ENCODE measurements around the gene PKHD1. TPM values are rescaled to one million over a fixed set of nuclear protein-coding genes. Genes with fewer than 3 reads are reported as not detected.
A peak's percentile ranks its signal among the peaks of the same experiment; 100 is the strongest.
"Not testable (repeated sequence)": the region's sequence is repeated elsewhere in the genome, so short reads cannot be mapped to it uniquely, and the experiment has no call there.

Gene PKHD1
- polyA plus RNA-seq, 1 donor: 4.3 TPM

- DNase-seq (ENCODE audit: low read depth): no peak
Observed at GRCh38 chr6:51989789-51990188, 97.6 kb downstream of the PKHD1 start.

- DNase-seq (ENCODE audit: low read depth): no peak
Observed at GRCh38 chr6:51986864-51987263, 100.5 kb downstream of the PKHD1 start.

DNA sequence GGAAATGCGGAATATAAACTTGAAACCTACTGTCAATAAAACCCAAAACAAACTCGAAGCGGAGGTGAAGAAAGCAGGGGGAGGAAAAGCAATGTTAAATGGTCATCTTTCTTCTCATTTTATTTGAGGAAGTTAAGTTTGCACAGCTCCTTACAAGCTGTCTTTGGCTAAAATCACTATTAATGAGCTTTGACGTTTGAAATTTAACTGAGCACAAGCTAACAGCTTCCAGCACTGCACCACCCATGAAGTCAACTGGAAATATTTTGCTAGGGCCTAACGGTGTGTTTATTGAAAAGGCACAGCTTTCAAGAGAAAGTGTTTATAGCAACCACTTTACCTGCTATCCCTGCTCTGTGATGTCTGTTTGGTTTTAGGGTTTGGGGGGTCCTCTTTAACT lies 103.8 kb downstream of the PKHD1 start:
- no peak for DNase-seq (ENCODE audit: low read depth)

- DNase-seq (ENCODE audit: low read depth): not testable (repeated sequence)
Observed at GRCh38 chr6:51982695-51983094, 104.7 kb downstream of the PKHD1 start.

DNA sequence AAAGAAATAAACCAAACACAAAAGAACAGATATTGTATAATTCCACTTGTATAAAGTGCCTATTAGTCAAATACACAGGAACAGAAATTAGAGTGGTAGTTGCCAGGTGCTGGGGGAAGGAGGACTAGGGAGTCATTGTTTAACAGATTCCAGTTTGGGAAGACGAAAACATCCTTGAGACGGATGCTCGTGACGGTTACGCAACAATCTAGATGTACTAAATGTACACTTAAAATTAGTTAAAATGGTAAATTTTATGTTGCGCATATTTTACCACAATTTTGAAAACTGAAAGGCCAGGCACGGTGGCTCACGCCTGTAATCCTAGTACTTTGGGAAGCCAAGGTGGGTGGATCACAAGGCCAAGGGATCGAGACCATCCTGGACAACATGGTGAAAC lies 111.0 kb downstream of the PKHD1 start:
- DNase-seq (ENCODE audit: low read depth): no peak

DNA sequence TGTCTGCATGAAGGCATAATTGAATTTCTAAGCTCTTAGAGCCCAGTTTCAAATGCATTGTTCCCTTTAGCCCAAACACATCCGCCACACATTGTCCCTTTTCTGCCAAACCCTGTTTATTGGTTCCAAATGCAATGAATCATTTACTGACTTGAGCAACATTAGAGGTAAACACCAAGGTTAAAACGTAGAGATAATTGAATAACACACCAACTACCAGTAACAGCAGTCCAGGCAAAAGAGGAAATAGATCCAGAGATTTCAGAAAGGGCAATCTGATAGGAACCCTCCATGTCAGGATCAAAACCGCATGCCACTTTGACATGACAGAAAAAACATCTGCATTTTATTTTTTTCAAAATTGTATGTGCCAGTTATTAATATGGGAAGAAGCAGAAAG lies 114.8 kb downstream of the PKHD1 start:
- no peak for DNase-seq (ENCODE audit: low read depth)

DNA sequence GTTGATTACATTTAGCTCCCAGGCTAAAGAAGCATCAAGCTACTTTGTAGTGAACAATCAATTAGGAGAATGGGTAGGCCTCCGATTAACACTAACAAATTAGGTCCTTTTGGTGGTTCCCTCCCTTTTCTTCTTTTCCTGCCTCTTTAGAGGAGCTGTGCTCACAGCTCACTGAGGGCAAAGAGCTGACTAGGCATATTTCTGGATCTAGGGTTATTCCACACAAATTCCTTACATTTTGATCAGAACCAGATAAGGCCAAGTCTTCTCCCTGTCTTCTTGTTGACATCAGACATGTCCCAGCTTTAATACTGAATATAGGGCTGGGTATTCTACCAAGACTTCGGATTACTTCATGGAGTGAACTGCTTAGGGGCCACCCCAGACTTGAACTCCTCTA lies 119.1 kb downstream of the PKHD1 start:
- DNase-seq (ENCODE audit: low read depth): no peak

DNA sequence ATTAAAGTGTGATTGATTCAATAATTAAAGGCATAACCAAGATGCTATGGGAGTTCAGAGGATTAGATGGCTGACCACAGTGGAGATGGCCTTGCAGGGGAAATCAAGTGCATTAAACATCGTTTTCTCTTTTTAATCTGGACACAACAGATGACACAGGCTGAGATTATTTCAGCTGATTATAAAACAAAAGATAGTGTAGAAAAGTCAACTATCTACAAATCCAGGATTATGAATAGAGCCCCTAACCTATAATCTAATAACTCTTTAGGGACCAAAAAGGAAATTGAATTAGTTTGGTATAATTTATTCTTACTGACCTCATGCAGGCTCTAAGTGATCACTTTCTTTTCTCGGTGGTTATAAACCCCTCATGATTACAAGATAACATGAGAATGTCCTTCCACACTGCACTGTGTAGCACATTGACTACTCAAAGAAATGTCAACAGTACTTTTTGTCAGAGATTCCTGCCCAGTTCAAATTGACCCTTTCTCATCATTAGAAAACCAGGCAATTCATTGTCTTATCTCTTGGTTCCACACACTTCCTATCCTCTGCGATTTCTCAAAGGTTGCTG lies 122.1 kb downstream of the PKHD1 start:
- no peak for DNase-seq (ENCODE audit: low read depth)

DNA sequence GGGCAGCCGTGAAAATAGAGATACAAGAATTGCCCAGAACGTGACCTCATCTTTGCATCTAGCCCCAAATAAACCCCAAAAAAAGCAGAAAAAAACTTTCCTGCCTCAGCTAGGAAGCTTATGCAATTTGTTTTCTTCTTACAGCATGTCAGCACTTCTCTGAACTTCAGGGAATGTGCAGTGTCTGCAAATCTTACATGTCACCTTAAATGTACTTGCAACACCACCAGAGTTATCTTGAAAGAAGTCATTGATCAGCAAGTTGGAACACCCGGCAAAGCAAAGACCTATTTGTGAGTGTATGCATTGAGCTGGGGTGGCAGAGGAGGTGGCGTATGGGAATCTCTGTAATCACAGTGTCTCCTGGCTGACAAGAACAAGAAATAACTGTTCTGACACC lies 123.4 kb downstream of the PKHD1 start:
- DNase-seq (ENCODE audit: low read depth): no peak

DNA sequence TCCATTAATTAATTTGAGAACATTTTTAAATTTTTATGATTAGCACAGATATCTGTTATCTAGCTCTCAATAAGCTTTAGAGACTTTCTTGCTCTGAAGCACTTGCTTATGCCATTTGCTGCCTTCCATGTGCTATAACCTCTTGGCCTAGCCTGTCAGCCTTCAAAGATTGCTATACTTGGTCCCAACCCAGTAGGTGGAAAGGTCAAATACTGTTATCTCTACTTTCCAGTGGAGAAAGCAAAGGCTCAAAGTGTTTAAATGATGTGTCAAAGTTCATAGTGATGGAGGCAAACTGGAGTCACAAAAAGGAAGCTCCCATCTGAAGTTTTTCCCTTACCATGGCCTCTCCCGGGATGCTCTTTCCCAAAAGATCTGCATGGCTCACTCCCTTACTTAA lies 125.1 kb downstream of the PKHD1 start:
- DNase-seq (ENCODE audit: low read depth): no peak

- DNase-seq (ENCODE audit: low read depth): no peak
Observed at GRCh38 chr6:51960419-51960818, 127.0 kb downstream of the PKHD1 start.

GRCh38 chr6:51959744-51960383 lies 127.5 kb downstream of the PKHD1 start:
- peak; percentile 44 for DNase-seq (ENCODE audit: low read depth)

- DNase-seq (ENCODE audit: low read depth): no peak
Observed at GRCh38 chr6:51954681-51955080, 132.7 kb downstream of the PKHD1 start.

DNA sequence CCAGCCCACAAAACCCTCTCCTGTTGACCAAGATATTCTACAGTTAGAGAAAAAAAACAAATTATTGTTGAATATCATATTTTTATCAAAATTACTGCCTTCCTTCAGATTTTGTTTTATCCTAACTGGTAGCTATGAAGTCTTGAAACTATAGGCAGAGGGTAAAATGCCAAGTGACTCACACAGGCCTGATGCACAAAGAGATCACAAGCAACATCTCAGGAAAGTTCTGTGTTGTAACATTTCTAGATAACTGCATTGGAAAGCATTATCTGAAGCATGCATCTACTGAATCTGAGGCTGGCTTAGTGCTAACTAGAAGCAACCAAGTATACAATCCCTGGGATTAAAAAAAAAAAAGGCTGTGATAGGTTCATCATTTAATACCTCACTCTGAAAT lies 134.2 kb downstream of the PKHD1 start:
- no peak for DNase-seq (ENCODE audit: low read depth)

DNA sequence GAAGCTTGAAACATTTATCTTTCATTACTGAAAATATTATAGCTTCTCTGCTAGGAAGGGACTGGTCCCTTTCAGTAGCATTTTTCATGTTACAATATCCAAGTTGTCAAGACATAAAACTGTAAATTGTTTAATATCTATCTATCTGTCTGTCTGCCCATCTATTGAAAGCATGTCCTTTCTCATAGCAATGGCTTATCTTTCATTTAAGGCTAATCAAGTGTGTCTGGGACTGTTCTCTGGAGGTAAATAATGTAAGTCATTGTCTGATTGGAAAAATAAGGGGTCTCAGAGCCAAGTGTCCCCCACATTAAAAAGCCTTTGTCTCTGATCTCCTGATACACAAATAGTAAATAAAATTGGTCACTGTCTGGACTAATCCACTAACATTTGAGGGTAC lies 135.5 kb downstream of the PKHD1 start:
- no peak for DNase-seq (ENCODE audit: low read depth)

- DNase-seq (ENCODE audit: low read depth): no peak
Observed at GRCh38 chr6:51949526-51949925, 137.9 kb downstream of the PKHD1 start.

- DNase-seq (ENCODE audit: low read depth): not testable (repeated sequence)
Observed at GRCh38 chr6:51939695-51940094, 147.7 kb downstream of the PKHD1 start.

DNA sequence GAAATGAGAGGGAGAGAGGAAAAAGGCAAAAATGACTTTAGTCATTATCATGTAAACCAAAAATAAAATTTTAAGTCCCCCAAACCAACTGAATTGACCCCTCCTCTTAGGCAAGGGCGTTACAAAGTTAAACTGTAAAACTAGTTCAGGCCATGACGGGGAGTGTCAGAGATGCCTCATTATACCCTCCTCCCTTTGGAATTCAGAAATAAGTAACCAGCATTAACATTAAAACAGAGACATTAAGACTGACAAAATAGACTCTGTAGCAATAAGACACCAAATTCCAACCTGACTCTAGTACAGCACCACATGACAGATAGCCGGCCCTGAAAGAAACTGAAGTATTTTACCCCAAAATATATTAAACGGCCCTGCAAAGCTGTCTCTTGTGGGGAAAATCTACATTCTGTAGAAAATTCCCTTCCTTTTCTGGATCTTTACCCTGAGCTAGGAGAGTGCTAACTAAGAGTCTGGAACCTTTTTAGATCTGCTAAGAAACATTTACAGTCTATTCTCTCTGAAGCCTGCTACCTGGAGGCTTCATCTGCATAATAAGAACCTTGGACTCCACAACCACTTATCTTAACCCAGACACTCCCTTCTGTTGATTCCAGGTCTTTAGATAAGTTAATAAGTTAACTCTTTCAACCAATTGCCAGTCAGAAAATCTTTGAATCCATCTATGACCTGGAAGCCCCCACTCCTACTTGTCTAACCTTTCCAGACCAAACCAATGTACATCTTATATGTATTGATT lies 150.7 kb downstream of the PKHD1 start:
- no peak for DNase-seq (ENCODE audit: low read depth)

DNA sequence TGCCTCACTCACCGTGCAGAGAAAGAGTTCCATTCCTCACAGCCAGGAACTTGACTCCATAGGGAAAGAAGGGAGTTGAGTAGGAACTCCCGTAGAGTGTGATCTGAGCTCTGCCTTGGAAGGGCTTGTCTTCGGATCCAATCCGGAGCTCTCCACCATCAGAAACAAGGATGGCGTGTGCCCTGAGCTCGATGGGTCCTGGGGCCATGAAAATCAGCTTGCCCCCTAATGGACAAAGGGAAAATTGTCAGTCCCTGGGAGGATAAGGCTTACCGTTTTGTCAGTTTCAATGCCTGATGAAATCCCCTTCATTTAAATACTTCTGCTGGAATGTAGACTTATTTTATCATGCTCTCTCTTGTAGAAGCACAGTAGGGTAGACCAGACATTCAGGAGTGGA lies 153.3 kb downstream of the PKHD1 start:
- DNase-seq (ENCODE audit: low read depth): no peak

- no peak for DNase-seq (ENCODE audit: low read depth)
Observed at GRCh38 chr6:51932956-51933355, 154.5 kb downstream of the PKHD1 start.

- no peak for DNase-seq (ENCODE audit: low read depth)
Observed at GRCh38 chr6:51930602-51931001, 156.8 kb downstream of the PKHD1 start.

DNA sequence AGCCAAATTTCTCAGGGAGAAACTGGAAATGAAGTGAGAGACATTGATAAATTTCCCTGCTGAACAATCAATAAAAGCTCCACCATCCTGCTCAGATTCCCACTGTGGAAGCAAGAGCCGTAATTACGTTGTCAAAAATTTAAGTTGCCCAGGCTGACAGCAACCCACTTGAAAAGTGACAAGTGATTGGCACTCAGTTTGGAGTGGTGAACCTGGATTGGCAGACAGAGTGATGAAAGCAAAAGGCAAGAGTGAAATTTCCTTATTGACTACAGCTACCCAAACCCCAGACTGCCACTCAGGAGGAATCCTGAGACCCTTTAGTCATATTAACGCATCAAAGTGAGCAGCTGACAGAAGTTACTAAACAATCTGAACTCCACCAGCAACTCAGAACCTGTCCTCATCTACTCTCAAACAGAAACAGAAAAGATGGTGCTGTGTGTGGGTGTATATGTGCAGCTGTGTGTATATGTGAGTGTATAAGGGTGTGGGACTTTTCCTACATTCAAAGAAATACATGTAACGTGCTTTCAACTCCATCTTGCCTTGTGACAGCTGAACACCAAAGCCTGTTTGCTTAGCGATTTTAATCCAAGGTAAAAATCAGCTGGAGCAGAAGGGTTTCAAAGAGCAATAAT lies 157.4 kb downstream of the PKHD1 start:
- no peak for DNase-seq (ENCODE audit: low read depth)

DNA sequence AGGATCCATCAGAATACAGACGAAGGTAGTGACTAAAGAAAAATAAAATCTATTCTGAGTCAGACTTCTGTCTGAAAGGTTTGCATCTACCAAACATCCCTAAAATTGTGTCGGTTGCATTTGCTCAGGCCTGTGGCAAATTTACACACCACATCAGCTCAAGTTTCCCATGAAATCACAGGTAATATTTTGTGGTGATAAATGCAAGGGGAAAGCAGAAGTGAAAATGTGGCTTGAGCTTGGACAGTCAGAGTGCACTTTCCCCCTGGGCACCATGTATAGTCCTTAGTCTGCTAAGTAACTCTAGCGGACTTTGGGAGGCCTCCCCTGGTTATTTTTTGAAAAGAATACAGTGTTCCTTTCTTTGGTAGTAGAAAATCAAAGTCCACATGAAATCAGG lies 159.1 kb downstream of the PKHD1 start:
- DNase-seq (ENCODE audit: low read depth): no peak

Measured in forelimb muscle (tissue), 1 donor.